HG03460 (cell line): ENCODE measurements around the gene OTOP1.
"Not testable (repeated sequence)": the region's sequence is repeated elsewhere in the genome, so short reads cannot be mapped to it uniquely, and the experiment has no call there.

Experiments
- ATAC-seq: cut with Tn5 transposase; IDR thresholded peaks from one replicate; pipeline ENCODE4 v1.9.1; 2021; ENCODE audit not compliant: unreplicated experiment

OTOP1 gene

DNA sequence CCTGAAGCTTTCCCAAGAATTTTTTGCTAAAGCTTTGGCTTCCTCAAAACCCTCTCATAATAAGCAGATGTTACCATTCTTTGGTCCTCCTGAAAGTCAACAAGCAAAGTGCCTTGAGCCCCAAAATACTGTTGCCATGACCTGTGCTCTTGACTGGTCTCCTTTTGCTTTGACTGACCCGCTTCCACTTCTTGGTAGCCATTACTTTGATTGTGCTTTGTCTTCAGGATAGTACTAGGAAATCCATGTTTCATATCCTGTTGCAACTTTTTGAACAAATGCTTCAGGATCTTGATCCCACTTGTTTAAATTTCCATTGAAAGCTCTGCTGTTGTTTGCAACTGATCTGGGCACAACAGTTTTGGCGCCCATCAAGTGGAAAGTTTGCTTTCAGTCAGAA, 6.9 kb upstream of the OTOP1 start:
- no peak for ATAC-seq

GRCh38 chr4:4228356-4228668, 1.6 kb upstream of the OTOP1 start:
- no peak for ATAC-seq

GRCh38 chr4:4227510-4228355, 1.0 kb upstream of the OTOP1 start:
- no peak for ATAC-seq

DNA sequence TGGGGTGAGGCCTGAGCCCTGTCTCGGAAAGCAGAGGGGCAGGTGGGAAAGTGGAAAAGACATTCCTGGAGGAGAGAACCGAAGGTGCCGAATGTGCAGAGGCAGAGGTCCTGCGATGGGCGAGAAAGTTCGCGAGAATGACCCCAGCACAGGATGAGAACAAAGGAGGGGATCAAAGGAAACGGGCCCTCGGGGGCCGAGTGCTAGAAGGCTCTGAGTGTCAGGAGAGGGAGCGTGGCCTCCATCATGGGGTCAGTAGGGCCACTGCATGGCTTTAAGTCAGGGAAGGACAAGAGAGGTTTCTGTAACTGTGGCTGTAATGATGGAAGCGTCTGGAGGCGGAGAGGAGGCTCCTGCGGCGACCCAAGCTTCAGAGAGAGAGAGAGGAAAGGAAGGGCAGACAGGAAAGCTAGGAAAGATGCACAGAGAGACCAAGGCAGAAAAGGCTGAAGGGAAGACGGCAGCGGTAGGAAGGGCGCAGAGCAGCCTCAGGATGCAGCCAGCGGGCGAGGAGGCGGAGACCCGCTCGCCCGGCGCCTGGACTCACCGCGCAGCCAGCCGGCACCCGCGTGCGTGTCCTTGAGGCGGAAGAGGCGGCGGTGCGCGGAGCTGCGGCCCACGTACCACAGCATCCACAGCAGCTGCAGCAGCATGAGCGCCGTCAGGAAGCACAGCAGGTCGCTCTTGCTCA, 669 bp downstream of the OTOP1 start:
- no peak for ATAC-seq

DNA sequence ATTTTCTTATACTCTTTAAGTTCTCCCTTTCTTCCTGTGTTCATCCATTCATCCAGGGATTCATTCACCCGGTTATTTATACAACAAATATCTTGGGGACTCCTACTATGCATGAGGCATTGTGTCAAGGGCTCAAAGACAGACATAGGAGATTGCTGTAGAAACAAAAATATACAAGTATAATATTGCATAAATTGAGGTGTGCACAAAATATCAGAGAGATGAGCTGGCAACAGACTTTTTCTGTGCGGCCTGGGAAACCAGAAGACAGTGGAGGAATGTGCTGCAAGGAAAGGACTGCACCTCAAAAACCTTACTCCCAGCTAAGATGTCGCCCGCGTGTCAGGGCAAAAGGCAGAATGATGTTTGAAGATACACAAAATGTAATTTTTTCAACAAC, 9.6 kb downstream of the OTOP1 start:
- no peak for ATAC-seq

- ATAC-seq: no peak
These were observed 10.1 kb downstream of the OTOP1 start for GRCh38 chr4:4216648-4217047.

- ATAC-seq: not testable (repeated sequence)
These were observed 13.1 kb downstream of the OTOP1 start for GRCh38 chr4:4213674-4214073.

DNA sequence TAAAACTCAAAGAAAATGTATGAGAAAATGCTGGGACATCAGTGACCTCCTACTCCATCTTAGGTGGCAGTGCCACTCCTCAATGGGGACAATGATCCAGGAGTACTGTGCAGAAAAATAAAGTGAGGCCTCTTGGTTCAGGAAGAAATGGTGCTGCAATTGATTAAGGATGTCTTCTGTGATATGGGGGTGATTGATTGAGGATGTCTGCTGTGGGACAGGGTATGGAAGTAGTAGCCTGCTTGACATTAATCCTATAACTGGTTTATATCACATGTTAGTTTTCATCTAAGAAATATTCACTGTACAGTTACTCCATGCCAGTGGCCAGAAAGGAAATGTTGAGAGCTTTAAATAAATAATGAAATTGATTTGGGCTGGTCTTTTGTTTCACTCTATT, 20.5 kb downstream of the OTOP1 start:
- ATAC-seq: no peak

DNA sequence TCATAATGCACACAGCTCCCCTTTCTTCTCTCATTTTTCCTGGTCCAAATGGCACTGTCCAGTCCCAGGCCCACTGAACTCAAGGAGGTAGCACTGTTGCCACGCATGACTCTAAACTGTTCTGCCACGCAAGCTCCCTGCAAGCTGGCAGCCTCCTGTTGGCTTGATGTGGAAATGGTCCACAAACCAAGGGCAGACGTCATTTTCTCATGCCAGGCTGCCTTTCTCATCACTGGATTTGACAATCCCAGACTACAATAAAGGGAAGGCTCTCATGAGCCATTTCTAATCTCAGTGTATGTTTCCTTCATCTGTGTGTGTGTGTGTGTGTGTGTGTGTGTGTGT, 22.4 kb downstream of the OTOP1 start:
- ATAC-seq: no peak

- ATAC-seq: no peak
These were observed 22.9 kb downstream of the OTOP1 start for GRCh38 chr4:4203688-4204400.

- no peak for ATAC-seq
These were observed 24.2 kb downstream of the OTOP1 start for GRCh38 chr4:4202510-4202909.

GRCh38 chr4:4200624-4201023, 26.1 kb downstream of the OTOP1 start:
- no peak for ATAC-seq

DNA sequence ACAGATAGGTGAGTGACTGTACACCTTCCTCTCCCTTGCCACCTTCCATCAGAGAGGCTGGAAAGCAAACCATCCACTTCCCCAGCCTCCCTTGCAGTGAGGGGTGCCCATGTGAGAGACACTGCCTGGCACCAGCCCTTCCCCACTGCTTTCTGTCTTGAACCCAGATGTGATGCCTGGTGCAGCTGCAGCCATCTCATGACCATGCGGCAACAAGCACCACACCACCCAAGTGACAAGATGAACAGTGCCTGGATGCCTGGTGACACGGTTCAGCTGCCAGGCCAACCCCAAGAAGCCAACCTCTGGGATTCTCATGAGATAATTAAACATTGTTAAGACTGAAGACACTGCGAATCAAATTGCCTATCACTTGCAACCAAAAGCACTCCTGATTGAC, 31.4 kb downstream of the OTOP1 start:
- ATAC-seq: no peak

GRCh38 chr4:4188557-4188956, 38.2 kb downstream of the OTOP1 start:
- ATAC-seq: not testable (repeated sequence)

DNA sequence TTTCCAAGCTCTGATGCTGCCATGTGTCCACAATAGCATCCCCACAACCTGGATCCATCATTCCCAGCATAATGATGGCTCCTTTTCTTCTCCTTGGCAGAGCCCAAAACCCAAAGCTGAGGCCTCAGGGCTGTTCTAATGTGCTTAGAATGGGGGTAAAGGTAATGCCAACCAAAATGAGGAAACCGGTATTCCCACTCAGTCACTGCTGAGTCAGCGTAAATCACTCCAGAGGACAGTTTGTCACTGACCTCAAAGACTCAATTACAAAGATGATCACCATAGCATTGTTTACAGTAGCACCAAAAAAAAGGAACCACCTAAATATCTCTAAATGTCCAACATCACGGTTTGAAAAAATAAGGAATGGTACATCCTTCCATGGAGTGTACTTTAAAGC, 41.2 kb downstream of the OTOP1 start:
- no peak for ATAC-seq

DNA sequence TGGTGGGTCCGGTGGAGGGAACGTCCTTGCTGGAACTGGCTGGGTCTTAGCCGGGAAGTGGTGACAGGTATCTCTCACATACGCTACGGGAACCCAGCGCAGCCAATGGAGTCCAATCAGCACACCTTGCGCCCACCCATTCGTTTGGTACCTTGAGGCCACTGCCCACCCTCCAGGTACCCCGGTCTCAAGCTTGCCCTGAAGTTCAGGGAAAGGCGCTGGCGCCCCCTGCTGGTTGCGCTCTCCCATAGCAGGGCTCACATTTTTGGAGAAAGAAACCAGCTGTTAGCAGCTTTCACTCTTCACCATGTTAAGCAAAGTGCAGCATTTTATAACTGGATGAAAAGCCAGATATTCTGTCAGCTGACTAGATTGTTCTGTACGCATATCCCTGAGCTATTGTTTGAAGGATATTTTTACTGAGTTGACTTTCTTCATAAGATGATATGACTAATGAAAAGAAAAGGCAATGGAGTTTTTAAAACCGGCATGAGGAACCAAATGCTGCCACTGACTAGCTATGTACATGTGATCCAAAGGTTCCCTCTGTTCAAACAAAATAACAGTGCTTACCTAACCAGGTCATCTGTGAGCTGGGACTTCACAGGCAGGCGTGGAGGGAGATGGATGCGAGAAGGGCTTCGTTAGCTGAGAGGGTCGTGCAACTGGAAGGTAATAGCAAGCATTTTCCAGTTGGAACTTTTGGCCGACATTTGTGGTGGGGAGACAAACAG, 43.7 kb downstream of the OTOP1 start:
- no peak for ATAC-seq

DNA sequence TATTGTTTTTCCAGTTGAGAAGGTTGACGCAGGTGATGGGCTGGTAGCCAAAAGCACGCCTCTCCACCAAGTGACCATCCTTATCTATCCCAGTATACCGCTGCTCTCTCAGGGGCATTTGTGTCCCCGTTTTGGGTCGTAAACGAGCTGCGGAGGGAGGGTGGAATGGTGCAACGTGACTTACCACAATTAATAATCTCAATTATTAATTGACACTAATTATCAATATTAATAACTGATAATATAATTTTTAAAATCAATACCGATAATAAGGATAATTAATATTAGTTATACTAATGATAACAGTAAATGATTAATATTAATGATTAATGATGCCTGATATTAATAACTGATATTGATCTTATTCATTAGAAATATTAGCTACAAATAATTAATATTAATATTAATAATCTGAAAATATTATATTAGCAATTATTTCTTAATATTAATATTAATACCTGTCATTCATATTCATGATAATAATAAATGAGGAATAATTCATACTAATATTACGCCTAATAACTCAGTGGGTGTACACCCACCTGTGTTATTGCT, 56.1 kb downstream of the OTOP1 start:
- no peak for ATAC-seq

- ATAC-seq: not testable (repeated sequence)
These were observed 58.5 kb downstream of the OTOP1 start for GRCh38 chr4:4167981-4168780.

DNA sequence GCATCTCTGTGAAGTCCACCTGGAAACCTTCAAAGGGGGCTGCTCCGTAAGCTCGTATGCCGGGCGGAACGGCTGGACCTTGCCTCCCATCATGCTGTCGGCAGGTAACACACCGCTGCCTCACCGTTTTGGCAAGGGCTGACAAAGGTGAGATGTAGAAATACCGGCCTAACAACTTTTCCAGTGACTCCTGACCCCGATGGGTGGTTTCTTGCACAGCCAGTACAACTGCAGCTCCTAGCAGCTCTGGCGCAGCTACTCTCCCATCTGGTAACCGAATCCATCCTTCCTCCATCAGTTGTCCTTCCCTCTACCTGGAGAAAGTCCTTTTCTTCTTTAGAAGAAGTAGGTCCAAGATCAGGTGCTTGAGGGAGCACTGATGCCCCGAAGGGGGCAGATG, 59.7 kb downstream of the OTOP1 start:
- ATAC-seq: not testable (repeated sequence)

GRCh38 chr4:4165701-4166392, 60.9 kb downstream of the OTOP1 start:
- not testable (repeated sequence) for ATAC-seq
